Measurements from ENCODE around the gene NSF. TPM values are rescaled to one million over a fixed set of nuclear protein-coding genes. Genes with fewer than 3 reads are reported as not detected.
A peak's percentile ranks its signal among the peaks of the same experiment; 100 is the strongest.
"Not testable (repeated sequence)": the region's sequence is repeated elsewhere in the genome, so short reads cannot be mapped to it uniquely, and the experiment has no call there.

The NSF gene
- total and polyA plus RNA-seq, 2 donors (not counting 3 experiments of a cell fraction or from before 2014, with no cell fraction given) = 18.5 to 43.7 TPM

DNA sequence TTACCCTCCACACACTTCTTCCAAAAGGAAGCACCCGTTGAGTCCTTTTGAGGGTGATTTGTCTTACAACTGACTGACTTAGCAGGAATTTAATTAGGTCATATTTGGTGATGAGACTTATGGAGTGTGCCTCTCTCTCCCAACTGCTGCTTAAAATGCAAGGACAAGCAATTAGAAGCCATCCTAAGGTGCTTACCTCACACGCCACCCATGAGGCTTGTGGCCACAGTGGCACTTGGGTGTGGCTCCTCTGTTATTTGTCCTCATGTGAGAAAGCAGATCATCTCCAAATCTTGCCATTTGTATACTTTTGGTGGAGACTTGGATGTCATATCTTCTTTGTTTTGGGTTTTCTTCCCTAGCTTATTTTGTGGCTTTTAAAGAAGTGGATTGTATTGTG is 166.4 kb downstream of the NSF start:
- no peaks in the 10 kb centered on the region for H3K9me1 ChIP-seq (replicated peaks; ENCODE audit: control insufficient read depth, extremely low read depth, insufficient read depth, low read length)
- intact Hi-C loops (cut with micrococcal nuclease) = no loop called here
- H2AFZ ChIP-seq (ENCODE audit: low read depth, low read length) = no peak overlapping the region
- TSS peak; percentile 46 for BruUV-seq (replicated peaks)
- dilution Hi-C loops (cut with MboI; ENCODE audit: extremely low pct_ligation_motif_present, low sequenced_read_pairs) = no loop called here
- no peaks in the 10 kb centered on the region for H3K9me3 ChIP-seq (replicated peaks; ENCODE audit: control insufficient read depth, insufficient read depth, low read length)
- no peak overlapping the region for H3K27ac ChIP-seq (ENCODE audit: insufficient read depth, low read depth, low read length)
- no peak for DNase-seq (ENCODE audit: low read depth, low spot score)
- no peak for TF ChIP-seq GATA2 (IDR thresholded peaks at IDR 0.05; ENCODE audit: insufficient read depth, insufficient read length, low read depth, low read length)
- no peak for TF ChIP-seq JUN (IDR thresholded peaks at IDR 0.05; ENCODE audit: borderline replicate concordance, insufficient read depth, insufficient read length, low read depth)
- TF ChIP-seq, protein P1, sequence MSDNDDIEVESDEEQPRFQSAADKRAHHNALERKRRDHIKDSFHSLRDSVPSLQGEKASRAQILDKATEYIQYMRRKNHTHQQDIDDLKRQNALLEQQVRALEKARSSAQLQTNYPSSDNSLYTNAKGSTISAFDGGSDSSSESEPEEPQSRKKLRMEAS (IDR thresholded peaks at IDR 0.05; ENCODE audit: insufficient read depth, insufficient read length) = no peak
- no peak for TF ChIP-seq POLR2A (IDR thresholded peaks at IDR 0.05; ENCODE audit: low read depth, low read length)
- no peak for TF ChIP-seq POLR2AphosphoS5 (IDR thresholded peaks at IDR 0.05; ENCODE audit: insufficient read depth, low read depth, low read length)
- no peak for TF ChIP-seq MYC (IDR thresholded peaks at IDR 0.05; ENCODE audit: low read depth, low read length)
- no peaks in the 10 kb centered on the region for H3K79me2 ChIP-seq (ENCODE audit: control insufficient read depth, insufficient read depth, low read length)
- ChIA-PET CTCF (no interaction called here), POLR2A (no interaction called here)
- FAIRE-seq = no peak
- H3K4me3 ChIP-seq (replicated peaks in 1 of 3; ENCODE audit: insufficient read depth in 1 of 3, low read depth in 1 of 3, low read length in 3 of 3) = no peak overlapping the region
- no peaks in the 10 kb centered on the region for H3K27me3 ChIP-seq (ENCODE audit: control insufficient read depth in 2 of 2, insufficient read depth in 2 of 2, low read length in 2 of 2)
- H4K20me1 ChIP-seq (replicated peaks; ENCODE audit: control insufficient read depth, extremely low read depth, insufficient read depth, low read length) = no peaks in the 10 kb centered on the region
- H3K9ac ChIP-seq (replicated peaks; ENCODE audit: extremely low read depth, insufficient read depth, low read length) = no peak overlapping the region
- peaks cover 0 to 2% of the 10 kb centered on the region in 2 experiments for H3K36me3 ChIP-seq (ENCODE audit: control insufficient read depth in 2 of 2, extremely low read depth in 1 of 2, insufficient read depth in 2 of 2, low read length in 2 of 2)
- H3K4me2 ChIP-seq (ENCODE audit: insufficient read depth, low read length) = no peak overlapping the region
- H3K4me1 ChIP-seq (ENCODE audit: control insufficient read depth, extremely low read depth, insufficient read depth, low read length) = no peaks in the 10 kb centered on the region

DNA sequence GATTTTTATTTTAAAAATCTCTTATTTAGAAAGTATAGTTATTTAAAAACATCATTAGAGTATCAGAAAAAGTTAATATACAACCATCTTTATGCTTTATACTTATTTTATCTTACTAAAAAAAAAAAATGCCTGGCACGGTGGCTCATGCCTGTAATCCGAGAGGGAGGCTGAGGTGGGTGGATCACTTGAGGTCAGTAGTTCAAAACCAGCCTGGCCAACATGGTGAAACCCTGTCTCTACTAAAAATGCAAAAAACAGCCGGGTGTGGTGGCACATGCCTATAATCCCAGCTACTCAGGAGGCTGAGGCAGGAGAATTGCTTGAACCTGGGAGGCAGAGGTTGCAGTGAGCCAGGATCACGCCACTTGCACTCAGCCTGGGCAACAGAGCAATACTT is 167.1 kb downstream of the NSF start:
- H3K4me3 ChIP-seq (replicated peaks in 1 of 3; ENCODE audit: insufficient read depth in 1 of 3, low read depth in 1 of 3, low read length in 3 of 3); H4K20me1 ChIP-seq (replicated peaks; ENCODE audit: control insufficient read depth, extremely low read depth, insufficient read depth, low read length); H3K36me3 ChIP-seq (ENCODE audit: control insufficient read depth in 2 of 2, extremely low read depth in 1 of 2, insufficient read depth in 2 of 2, low read length in 2 of 2); H3K4me2 ChIP-seq (ENCODE audit: insufficient read depth, low read length); H3K27ac ChIP-seq (ENCODE audit: insufficient read depth, low read depth, low read length); BruUV-seq (replicated peaks); H3K27me3 ChIP-seq (ENCODE audit: control insufficient read depth in 2 of 2, insufficient read depth in 2 of 2, low read length in 2 of 2); H2AFZ ChIP-seq (ENCODE audit: low read depth, low read length); CTCF ChIA-PET; H3K79me2 ChIP-seq (ENCODE audit: control insufficient read depth, insufficient read depth, low read length); POLR2A ChIA-PET; FAIRE-seq; H3K4me1 ChIP-seq (ENCODE audit: control insufficient read depth, extremely low read depth, insufficient read depth, low read length); intact Hi-C loops (cut with micrococcal nuclease); H3K9me3 ChIP-seq (replicated peaks; ENCODE audit: control insufficient read depth, insufficient read depth, low read length); H3K9me1 ChIP-seq (replicated peaks; ENCODE audit: control insufficient read depth, extremely low read depth, insufficient read depth, low read length); DNase-seq (ENCODE audit: low read depth, low spot score); H3K9ac ChIP-seq (replicated peaks; ENCODE audit: extremely low read depth, insufficient read depth, low read length); dilution Hi-C loops (cut with MboI; ENCODE audit: extremely low pct_ligation_motif_present, low sequenced_read_pairs): not testable (repeated sequence)
